GM12865 (cell line): Measurements from ENCODE around the gene PAK2.

Experiments
- DNase-seq: peaks from one replicate; pipeline ENCODE4 v3.0.0; 2010; ENCODE audit warnings: low read depth
- H3K4me3 ChIP-seq: 2 replicates; pipeline ENCODE4 v1.5.1; 2011; ENCODE audit warnings: mild to moderate bottlenecking, low read depth, low read length, control low read depth
- CTCF ChIP-seq: IDR thresholded peaks from 2 replicates; pipeline ENCODE4 v1.5.1; 2011; ENCODE audit warnings: low read length, control low read depth, low read depth, inconsistent platforms; ENCODE audit not compliant: insufficient read depth; ENCODE audit errors: missing control alignments

PAK2 gene

DNA sequence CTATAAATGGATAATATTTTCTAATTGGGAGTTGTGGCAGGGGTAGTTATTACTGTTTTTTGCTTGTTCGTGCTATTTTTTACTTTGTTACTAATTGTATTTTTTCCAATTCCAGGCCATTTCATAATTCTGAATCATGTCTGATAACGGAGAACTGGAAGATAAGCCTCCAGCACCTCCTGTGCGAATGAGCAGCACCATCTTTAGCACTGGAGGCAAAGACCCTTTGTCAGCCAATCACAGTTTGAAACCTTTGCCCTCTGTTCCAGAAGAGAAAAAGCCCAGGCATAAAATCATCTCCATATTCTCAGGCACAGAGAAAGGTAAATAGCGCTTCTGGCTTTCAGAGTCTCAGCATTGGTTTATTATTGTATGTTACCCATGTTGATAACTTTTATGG is 42.9 kb downstream of the PAK2 start:
- no peak for DNase-seq
- TF ChIP-seq CTCF = no peak
- H3K4me3 ChIP-seq = no peak overlapping the region

DNA sequence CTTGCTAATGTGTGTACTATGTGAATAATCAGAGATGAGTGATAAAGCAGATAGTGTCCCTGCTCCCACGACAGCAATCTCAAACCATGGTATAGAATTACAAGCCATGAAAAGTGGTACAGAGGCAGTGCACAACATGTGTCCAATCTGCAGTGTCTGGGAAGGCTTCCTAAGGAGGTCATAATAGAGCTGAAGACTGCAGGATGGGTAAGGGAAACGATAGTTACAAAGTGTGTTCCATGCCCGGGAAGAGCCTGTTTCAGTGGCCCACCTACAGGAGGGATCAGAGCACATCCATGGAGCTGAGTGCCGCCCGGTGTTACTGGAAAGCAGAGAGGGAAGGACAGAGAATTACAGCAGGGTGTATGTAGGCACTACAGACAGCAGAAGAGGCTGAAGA is 48.9 kb downstream of the PAK2 start:
- no peak for DNase-seq
- TF ChIP-seq CTCF = no peak
- H3K4me3 ChIP-seq = no peak overlapping the region

GRCh38 chr3:196789885-196790359 is 50.3 kb downstream of the PAK2 start:
- H3K4me3 ChIP-seq = no peak overlapping the region
- DNase-seq = no peak
- TF ChIP-seq CTCF = no peak

DNA sequence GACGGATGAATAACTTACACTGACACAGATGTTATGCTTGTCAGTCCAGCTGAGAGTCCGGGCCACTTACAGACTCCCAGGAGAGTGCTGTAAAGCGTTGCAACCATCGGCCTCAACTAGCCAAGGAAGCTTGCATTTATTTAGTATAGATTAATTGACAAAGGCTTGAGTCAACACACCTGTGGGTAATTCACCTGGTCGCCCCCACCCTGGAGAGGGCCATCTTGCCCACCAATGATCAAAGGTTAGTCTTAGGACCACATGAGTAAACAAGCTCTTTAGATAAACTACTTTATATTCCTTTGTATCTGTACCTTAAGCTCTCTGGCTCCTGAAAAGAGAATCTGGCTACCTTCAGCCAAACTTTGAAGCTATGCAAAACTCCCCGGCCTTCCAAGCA is 51.0 kb downstream of the PAK2 start:
- no peak for DNase-seq
- no peak overlapping the region for H3K4me3 ChIP-seq
- TF ChIP-seq CTCF = no peak

DNA sequence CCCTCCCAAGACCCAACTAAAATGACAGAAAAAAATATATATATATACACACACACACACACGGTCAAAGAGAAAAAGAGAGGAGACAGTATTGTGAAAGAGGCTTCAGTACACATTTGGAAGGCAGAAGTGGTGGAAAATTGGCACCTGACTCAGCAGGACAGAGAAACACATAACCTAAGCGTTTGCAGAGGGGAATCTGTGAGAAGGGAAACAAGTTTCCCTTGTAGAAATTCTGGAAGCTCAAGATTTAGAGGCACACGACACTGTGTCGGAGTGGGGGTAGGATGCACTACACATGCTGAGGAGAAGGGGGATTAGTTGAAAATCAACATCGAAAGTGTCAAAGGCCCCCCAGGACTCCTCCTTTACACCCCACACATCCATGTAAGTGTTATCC is 53.1 kb downstream of the PAK2 start:
- TF ChIP-seq CTCF = no peak
- no peak overlapping the region for H3K4me3 ChIP-seq
- DNase-seq = no peak

GRCh38 chr3:196793246-196793645 is 53.6 kb downstream of the PAK2 start:
- TF ChIP-seq CTCF = no peak
- no peak overlapping the region for H3K4me3 ChIP-seq
- no peak for DNase-seq

DNA sequence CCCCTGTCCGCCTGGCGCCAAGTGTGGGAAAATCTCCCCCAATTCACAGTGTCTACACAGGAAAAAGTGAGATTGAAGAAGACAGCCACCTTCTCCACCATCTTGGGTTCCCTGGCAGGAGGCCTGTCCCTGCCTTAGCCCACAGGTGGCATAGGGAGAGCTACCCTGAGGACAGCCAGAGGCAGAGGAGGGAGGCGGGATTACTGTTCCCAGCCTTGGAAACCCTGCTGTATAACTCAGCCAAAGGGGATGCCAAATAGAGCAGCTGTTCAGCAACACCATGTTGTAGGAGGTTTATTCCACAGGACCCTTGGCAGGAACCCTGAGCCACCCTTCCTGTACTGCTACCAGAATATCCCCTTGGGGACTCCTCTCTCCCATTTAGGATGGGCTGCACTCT is 54.8 kb downstream of the PAK2 start:
- DNase-seq = no peak

More for the DNA sequence above, 54.8 kb downstream of the PAK2 start:
- no peak for TF ChIP-seq CTCF
- no peak overlapping the region for H3K4me3 ChIP-seq
